Activated naive CD4-positive, alpha-beta T cell treated with anti-CD3 and anti-CD28 coated beads, Interleukin-2, amount 10 ng/mL, durations not matched to agents 7 days and 5 days (primary cell): Measurements from ENCODE around the gene APBB1IP.
A peak's percentile ranks its signal among the peaks of the same experiment; 100 is the strongest.
"Not testable (repeated sequence)": the region's sequence is repeated elsewhere in the genome, so short reads cannot be mapped to it uniquely, and the experiment has no call there.

Experiments
- CTCF ChIA-PET: fragments of 350-600 bp; sonication (Branson Sonifier 250); formaldehyde crosslinking; loops from one replicate; lab custom pipeline; 2021; ENCODE audit warnings: antibody characterized with exemption; lab: Charles Lee
- DNase-seq: peaks from one replicate; pipeline ENCODE4 v3.0.0-alpha.2; 2020
- H3K27ac Mint-ChIP-seq: one replicate; pipeline ENCODE4 v1.8.0; 2021; ENCODE audit warnings: mild to moderate bottlenecking, moderate library complexity, mixed read lengths
- H3K27me3 Mint-ChIP-seq: one replicate; pipeline ENCODE4 v1.8.0; 2021; ENCODE audit warnings: mild to moderate bottlenecking, mixed read lengths
- H3K36me3 Mint-ChIP-seq: one replicate; pipeline ENCODE4 v1.8.0; 2021; ENCODE audit warnings: mixed read lengths
- H3K4me1 Mint-ChIP-seq: one replicate; pipeline ENCODE4 v1.8.0; 2021; ENCODE audit warnings: mixed read lengths
- H3K4me3 Mint-ChIP-seq: one replicate; pipeline ENCODE4 v1.8.0; 2021; ENCODE audit warnings: mild to moderate bottlenecking, moderate library complexity, mixed read lengths
- H3K9me3 Mint-ChIP-seq: one replicate; pipeline ENCODE4 v1.8.0; 2021; ENCODE audit warnings: mixed read lengths

The APBB1IP gene

GRCh38 chr10:26491934-26492333, 53.8 kb downstream of the APBB1IP start:
- H3K27me3 Mint-ChIP-seq = no peaks in the 10 kb centered on the region
- peaks cover 52% of the 10 kb centered on the region for H3K36me3 Mint-ChIP-seq
- DNase-seq = no peak
- no peak overlapping the region for H3K27ac Mint-ChIP-seq
- peaks cover 27% of the 10 kb centered on the region for H3K4me1 Mint-ChIP-seq
- peaks cover 5% of the 10 kb centered on the region for H3K9me3 Mint-ChIP-seq
- CTCF ChIA-PET = interaction anchor here (0.9 kb wide), 1 partner anchor 11 kb away, joined by 3 read pairs; no protein-coding TSS in a partner anchor
- H3K4me3 Mint-ChIP-seq = no peak overlapping the region

DNA sequence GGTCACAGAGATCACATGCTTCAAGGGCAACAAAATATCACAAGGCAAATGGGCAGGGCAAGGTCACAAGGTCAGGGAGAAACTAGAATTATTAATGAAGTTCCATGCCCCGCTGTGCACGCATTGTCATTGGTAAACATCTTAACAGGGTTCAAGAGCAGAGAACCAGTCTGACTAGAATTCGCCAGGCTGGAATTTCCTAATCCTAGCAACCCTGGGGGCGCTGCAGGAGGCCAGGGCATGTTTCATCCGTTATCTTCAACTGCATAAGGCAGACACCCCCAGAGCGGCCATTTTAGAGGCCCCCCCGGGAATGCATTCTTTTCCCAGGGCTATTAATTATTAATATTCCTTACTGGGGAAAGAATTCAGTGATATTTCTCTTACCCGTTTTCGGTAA, 54.6 kb downstream of the APBB1IP start:
- DNase-seq, H3K27me3 Mint-ChIP-seq, CTCF ChIA-PET, H3K9me3 Mint-ChIP-seq, H3K27ac Mint-ChIP-seq, H3K4me3 Mint-ChIP-seq: not testable (repeated sequence)
- peaks cover 57% of the 10 kb centered on the region for H3K36me3 Mint-ChIP-seq
- peaks cover 19% of the 10 kb centered on the region for H3K4me1 Mint-ChIP-seq

GRCh38 chr10:26494018-26494417, 55.9 kb downstream of the APBB1IP start:
- no peak overlapping the region for H3K4me3 Mint-ChIP-seq
- no peaks in the 10 kb centered on the region for H3K27me3 Mint-ChIP-seq
- peaks cover 6% of the 10 kb centered on the region for H3K4me1 Mint-ChIP-seq
- no peak for DNase-seq
- no peak overlapping the region for H3K27ac Mint-ChIP-seq
- peaks cover 5% of the 10 kb centered on the region for H3K9me3 Mint-ChIP-seq
- CTCF ChIA-PET = interaction anchor here (1.5 kb wide), 1 partner anchor 59 kb away, joined by 3 read pairs; no protein-coding TSS in a partner anchor
- peaks cover 58% of the 10 kb centered on the region for H3K36me3 Mint-ChIP-seq

- Mint-ChIP-seq H3K27me3 (no peaks in the 10 kb centered on the region), H3K4me1 (peaks cover 3% of the 10 kb centered on the region), H3K4me3 (no peak overlapping the region), H3K27ac (no peak overlapping the region), H3K36me3 (peaks cover 66% of the 10 kb centered on the region), H3K9me3 (no peaks in the 10 kb centered on the region)
- no peak for DNase-seq
- CTCF ChIA-PET = no interaction called here
Observed at GRCh38 chr10:26499426-26499825, 61.3 kb downstream of the APBB1IP start.

- no peaks in the 10 kb centered on the region for H3K9me3 Mint-ChIP-seq
- H3K36me3 Mint-ChIP-seq = peaks cover 69% of the 10 kb centered on the region
- DNase-seq = no peak
- no peak overlapping the region for H3K4me3 Mint-ChIP-seq
- H3K4me1 Mint-ChIP-seq = peaks cover 3% of the 10 kb centered on the region
- H3K27me3 Mint-ChIP-seq = no peaks in the 10 kb centered on the region
- CTCF ChIA-PET = interaction anchor here (1.0 to 1.6 kb wide), 5 partner anchors 11 to 168 kb away, joined by 3 to 9 read pairs (median 3); no protein-coding TSS in a partner anchor
- peak overlapping the region; percentile 12 for H3K27ac Mint-ChIP-seq
Observed at GRCh38 chr10:26502986-26503385, 64.8 kb downstream of the APBB1IP start.

DNA sequence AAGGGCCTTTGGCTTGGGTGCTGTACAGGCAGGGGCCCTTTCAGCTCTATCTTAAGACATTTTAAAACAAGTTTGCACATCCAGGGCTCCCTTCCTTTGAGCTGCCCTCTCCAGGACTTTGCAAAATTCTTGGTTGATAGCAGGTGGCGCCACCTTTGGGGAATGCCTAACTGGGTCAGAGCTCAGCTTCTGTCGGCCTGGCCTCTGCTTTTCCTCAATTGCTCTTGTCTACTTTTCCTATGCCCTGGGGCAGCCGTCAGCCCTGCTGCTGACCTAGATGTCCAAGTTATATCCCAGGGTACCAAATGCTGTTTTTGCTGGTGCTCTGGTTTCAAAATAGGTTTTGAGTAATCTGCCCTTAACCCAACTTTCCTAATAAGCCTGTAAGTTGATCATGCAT, 65.8 kb downstream of the APBB1IP start:
- H3K4me1 Mint-ChIP-seq = peaks cover 3% of the 10 kb centered on the region
- H3K27ac Mint-ChIP-seq = no peak overlapping the region
- CTCF ChIA-PET = interaction anchor here (0.8 to 1.6 kb wide), 4 partner anchors 13 to 169 kb away, joined by 3 to 9 read pairs (median 4); no protein-coding TSS in a partner anchor
- no peak overlapping the region for H3K4me3 Mint-ChIP-seq
- DNase-seq = peak; percentile 54
- H3K27me3 Mint-ChIP-seq = no peaks in the 10 kb centered on the region
- H3K36me3 Mint-ChIP-seq = peaks cover 69% of the 10 kb centered on the region
- H3K9me3 Mint-ChIP-seq = no peaks in the 10 kb centered on the region

GRCh38 chr10:26504429-26504828, 66.3 kb downstream of the APBB1IP start:
- not testable (repeated sequence) for H3K4me3 Mint-ChIP-seq, H3K27me3 Mint-ChIP-seq, H3K4me1 Mint-ChIP-seq, H3K9me3 Mint-ChIP-seq, H3K27ac Mint-ChIP-seq, DNase-seq
- H3K36me3 Mint-ChIP-seq = peaks cover 73% of the 10 kb centered on the region
- CTCF ChIA-PET = interaction anchor here (0.7 to 1.6 kb wide), 5 partner anchors 14 to 781 kb away, joined by 3 to 9 read pairs (median 4); no protein-coding TSS in a partner anchor

GRCh38 chr10:26505491-26505890, 67.3 kb downstream of the APBB1IP start:
- CTCF ChIA-PET = no interaction called here
- Mint-ChIP-seq H3K9me3 (no peaks in the 10 kb centered on the region), H3K36me3 (peaks cover 74% of the 10 kb centered on the region), H3K27ac (no peak overlapping the region), H3K4me1 (peaks cover 3% of the 10 kb centered on the region), H3K4me3 (no peak overlapping the region), H3K27me3 (no peaks in the 10 kb centered on the region)
- no peak for DNase-seq

DNA sequence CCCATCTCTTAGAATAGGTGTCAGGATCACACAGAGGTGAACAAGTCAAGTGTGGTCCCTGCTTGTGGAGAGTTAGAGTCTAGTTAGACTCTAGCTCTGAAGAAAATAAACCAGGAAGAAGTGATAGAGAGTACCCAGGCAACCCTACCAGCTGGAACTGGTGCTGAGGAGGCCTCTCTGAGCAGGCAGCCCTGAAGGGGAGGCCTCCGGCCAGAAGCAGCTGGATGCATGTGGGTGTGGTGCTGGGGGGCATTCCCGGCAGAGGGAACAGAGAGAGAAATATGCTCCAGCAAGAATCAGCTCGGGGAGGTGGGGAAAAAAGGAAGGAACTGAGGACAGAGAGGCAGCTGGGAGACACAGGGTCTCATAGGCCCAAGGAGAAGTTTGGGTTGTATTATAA, 68.6 kb downstream of the APBB1IP start:
- CTCF ChIA-PET = no interaction called here
- peaks cover 77% of the 10 kb centered on the region for H3K36me3 Mint-ChIP-seq
- no peaks in the 10 kb centered on the region for H3K9me3 Mint-ChIP-seq
- no peak overlapping the region for H3K4me3 Mint-ChIP-seq
- peaks cover 3% of the 10 kb centered on the region for H3K4me1 Mint-ChIP-seq
- H3K27ac Mint-ChIP-seq = no peak overlapping the region
- no peak for DNase-seq
- H3K27me3 Mint-ChIP-seq = no peaks in the 10 kb centered on the region

DNA sequence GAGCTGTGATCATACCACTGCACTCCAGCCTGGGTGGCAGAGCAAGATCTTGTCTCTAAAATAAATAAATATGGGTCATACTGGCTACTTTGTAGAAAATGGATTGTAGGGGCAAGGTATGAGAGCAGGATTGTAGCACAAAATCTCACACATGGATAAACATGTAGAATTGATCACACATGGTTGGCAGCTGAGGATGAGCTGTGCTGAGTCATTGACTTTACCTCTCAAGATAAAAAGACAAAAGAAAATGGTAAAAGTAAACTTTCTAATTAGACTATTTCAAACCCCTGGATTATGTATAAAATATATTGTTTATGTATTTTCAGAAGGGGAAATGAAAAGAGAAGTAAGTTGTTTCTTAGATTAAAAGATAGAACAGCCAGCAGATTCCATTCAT, 69.3 kb downstream of the APBB1IP start:
- Mint-ChIP-seq H3K36me3 (peaks cover 80% of the 10 kb centered on the region), H3K27me3 (no peaks in the 10 kb centered on the region), H3K4me3 (no peak overlapping the region), H3K9me3 (peaks cover under 1% of the 10 kb centered on the region), H3K4me1 (peaks cover 3% of the 10 kb centered on the region), H3K27ac (peak overlapping the region; percentile 63)
- CTCF ChIA-PET = no interaction called here
- DNase-seq = no peak

DNA sequence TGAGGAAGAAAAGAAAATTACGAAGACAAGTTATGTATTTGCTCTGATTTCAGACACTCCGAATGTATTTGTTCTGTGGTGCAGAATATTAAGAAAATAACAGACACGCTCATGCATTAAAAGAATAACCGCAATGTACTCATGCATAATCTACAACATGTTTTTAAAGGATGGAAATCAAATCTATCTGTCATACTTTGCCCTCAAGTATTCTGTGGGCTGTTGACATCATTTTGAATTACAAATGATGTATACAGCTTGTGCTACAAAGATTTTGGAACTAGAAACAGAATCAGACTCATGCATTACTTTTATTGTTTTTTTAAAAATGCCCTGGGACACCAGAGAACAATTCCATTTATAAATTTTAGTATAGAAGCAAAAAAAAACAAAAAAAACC, 69.9 kb downstream of the APBB1IP start:
- H3K9me3 Mint-ChIP-seq = peaks cover 3% of the 10 kb centered on the region
- H3K4me3 Mint-ChIP-seq = no peak overlapping the region
- H3K27ac Mint-ChIP-seq = no peak overlapping the region
- no peaks in the 10 kb centered on the region for H3K27me3 Mint-ChIP-seq
- peaks cover 80% of the 10 kb centered on the region for H3K36me3 Mint-ChIP-seq
- H3K4me1 Mint-ChIP-seq = peaks cover 3% of the 10 kb centered on the region
- no peak for DNase-seq
- CTCF ChIA-PET = no interaction called here

DNA sequence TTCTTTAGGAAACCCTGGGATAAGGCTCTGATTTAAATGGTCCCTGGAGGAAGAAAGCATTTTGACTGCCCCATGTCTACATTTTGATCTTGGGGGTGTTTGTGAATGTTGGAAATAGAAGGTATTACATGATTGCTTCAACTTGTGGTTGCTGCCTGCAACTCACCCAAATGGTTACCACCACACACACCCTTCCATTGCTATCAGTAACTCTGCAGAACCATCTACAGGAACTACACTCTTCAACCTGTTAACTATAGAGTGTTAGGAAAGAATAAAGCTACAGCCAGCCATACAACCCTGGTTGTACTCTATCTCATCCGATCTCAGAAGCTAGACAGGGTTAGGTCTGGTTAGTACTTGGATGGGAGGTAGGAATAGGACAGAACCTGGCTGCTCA, 71.2 kb downstream of the APBB1IP start:
- peaks cover 83% of the 10 kb centered on the region for H3K36me3 Mint-ChIP-seq
- peaks cover 3% of the 10 kb centered on the region for H3K9me3 Mint-ChIP-seq
- no peaks in the 10 kb centered on the region for H3K27me3 Mint-ChIP-seq
- DNase-seq = no peak
- no peak overlapping the region for H3K4me3 Mint-ChIP-seq
- no peak overlapping the region for H3K27ac Mint-ChIP-seq
- CTCF ChIA-PET = no interaction called here
- H3K4me1 Mint-ChIP-seq = no peaks in the 10 kb centered on the region

GRCh38 chr10:26513101-26513500, 75.0 kb downstream of the APBB1IP start:
- Mint-ChIP-seq H3K4me1 (no peaks in the 10 kb centered on the region), H3K27me3 (no peaks in the 10 kb centered on the region), H3K36me3 (peaks cover 83% of the 10 kb centered on the region), H3K27ac (no peak overlapping the region), H3K9me3 (peaks cover 3% of the 10 kb centered on the region), H3K4me3 (no peak overlapping the region)
- DNase-seq = no peak
- CTCF ChIA-PET = no interaction called here

DNA sequence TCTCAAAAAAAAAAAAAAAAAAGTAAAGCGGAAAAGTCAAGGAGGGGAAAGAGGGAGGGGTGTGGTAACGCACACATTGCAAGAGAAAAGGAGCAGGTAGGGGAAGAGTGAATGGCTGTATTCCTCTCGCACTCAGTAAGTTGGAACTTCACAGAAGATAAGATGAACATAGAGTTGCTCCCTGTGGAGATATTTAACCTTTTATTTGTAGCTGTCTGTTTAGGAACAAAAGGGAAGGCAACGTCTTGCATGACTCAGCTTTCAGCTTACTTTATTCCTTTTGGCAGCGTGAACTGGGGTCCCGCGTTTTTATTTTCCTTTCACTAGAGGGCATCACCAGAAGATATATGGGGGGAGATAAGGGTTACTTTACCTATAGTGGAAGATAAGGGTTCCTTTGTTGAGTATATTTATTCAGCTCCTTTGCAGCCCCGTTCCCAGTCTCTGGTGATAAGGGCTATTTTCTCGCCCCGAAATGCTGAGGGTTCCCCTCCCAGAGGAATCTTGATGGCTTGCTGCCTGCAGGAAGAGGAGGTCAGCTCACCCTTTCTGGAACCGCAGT, 78.5 kb downstream of the APBB1IP start:
- CTCF ChIA-PET = interaction anchor here (1.0 kb wide), 1 partner anchor 9 kb away, joined by 3 read pairs; no protein-coding TSS in a partner anchor
- Mint-ChIP-seq H3K9me3 (peaks cover 7% of the 10 kb centered on the region), H3K27ac (no peak overlapping the region)

DNA sequence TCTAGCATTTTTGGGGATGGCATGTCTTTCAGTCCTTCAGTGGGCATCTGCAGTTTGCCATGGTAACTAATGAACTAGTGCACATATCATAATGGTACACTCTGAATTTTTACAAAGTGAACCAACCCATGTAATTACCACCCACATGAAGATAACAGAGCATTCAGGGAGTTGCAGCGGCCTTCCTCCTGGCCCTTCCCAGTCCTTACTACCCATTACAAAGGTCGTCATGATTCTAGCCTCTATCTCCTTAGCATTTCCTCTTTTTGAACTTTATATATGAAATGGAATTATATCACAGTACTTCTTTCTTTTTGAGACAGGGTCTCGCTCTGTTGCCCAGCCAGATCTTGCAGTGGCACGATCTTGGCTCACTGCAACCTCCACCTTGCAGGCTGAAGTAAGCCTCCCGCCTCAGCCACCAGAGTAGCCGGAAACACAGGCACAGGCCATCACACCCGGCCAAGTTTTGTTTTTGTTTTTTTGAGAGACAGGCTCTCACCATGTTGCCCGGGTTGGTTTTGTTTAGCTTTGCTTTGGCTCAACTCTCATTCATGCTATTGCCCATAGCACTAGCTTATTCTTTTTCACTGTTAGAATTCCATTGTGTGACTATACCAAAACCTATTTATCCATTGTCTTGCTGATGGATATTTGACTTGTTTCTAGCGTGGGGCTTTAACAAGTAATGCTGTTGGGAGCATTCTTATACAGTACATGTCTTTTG, 79.2 kb downstream of the APBB1IP start:
- Mint-ChIP-seq H3K36me3 (peaks cover 84% of the 10 kb centered on the region), H3K9me3 (peaks cover 7% of the 10 kb centered on the region), H3K27me3 (no peaks in the 10 kb centered on the region), H3K27ac (no peak overlapping the region), H3K4me3 (no peak overlapping the region), H3K4me1 (no peaks in the 10 kb centered on the region)
- CTCF ChIA-PET = no interaction called here
- no peak for DNase-seq

More for the DNA sequence above, 78.5 kb downstream of the APBB1IP start:
- no peaks in the 10 kb centered on the region for H3K4me1 Mint-ChIP-seq
- H3K36me3 Mint-ChIP-seq = peaks cover 84% of the 10 kb centered on the region
- H3K4me3 Mint-ChIP-seq = no peak overlapping the region
- DNase-seq = no peak
- H3K27me3 Mint-ChIP-seq = no peaks in the 10 kb centered on the region
